Cardiac muscle cell (in vitro differentiated cells and primary cell): Measurements from ENCODE around the gene BAHCC1. TPM values are rescaled to one million over a fixed set of nuclear protein-coding genes. Genes with fewer than 3 reads are reported as not detected.
A peak's percentile ranks its signal among the peaks of the same experiment; 100 is the strongest.

Experiments
- DNase-seq, 2 donors: peaks; one replicate each; pipeline versions ENCODE4 v3.0.0 to v3.0.0-alpha.2; 2010 to 2017; ENCODE audit warnings: low read depth in 1 of 2, low spot score in 1 of 2
- H3K27ac ChIP-seq: fragments of 200-600 bp; sonication (generic); 2 replicates; pipeline ENCODE4 v1.5.1; 2016
- H3K27me3 ChIP-seq: fragments of 200-600 bp; sonication (generic); 2 replicates; pipeline ENCODE4 v1.6.0; 2016; ENCODE audit warnings: control low read depth
- H3K36me3 ChIP-seq: fragments of 200-600 bp; sonication (generic); 2 replicates; pipeline ENCODE4 v1.5.1; 2016; ENCODE audit warnings: control low read depth
- H3K4me1 ChIP-seq: fragments of 200-600 bp; sonication (generic); 2 replicates; pipeline ENCODE4 v1.8.1; 2017; ENCODE audit warnings: low read depth, mild to moderate bottlenecking, mixed run types
- H3K4me3 ChIP-seq: fragments of 200-600 bp; sonication (generic); 2 replicates; pipeline ENCODE4 v1.5.1; 2016; ENCODE audit warnings: mild to moderate bottlenecking
- H3K9me3 ChIP-seq: fragments of 200-600 bp; sonication (generic); 2 replicates; pipeline ENCODE4 v1.5.1; 2017; ENCODE audit warnings: low read depth, mild to moderate bottlenecking, control low read depth
- polyA plus RNA-seq: library from polyadenylated mRNA; unstranded; fragments of >200 nt; fragmentation: Nextera tagmentation; extraction: Ambion mirVana; gene quantifications from 2 replicates; pipeline ENCODE4 v1.2.1, GENCODE V29; 2016
- total RNA-seq: library from RNA; depleted of rRNA; stranded (reverse); fragments of >200 nt; gene quantifications from 2 replicates; pipeline ENCODE4 v1.2.3, GENCODE V29; 2016
- TF ChIP-seq, protein P1 (sequence below): IDR thresholded peaks from 2 replicates; pipeline ENCODE4 v1.5.1; 2012; ENCODE audit warnings: low read depth, mild to moderate bottlenecking, low read length

The BAHCC1 gene
- total and polyA plus RNA-seq, 2 experiments from 2014 or later = 20.3 to 47.3 TPM

DNA sequence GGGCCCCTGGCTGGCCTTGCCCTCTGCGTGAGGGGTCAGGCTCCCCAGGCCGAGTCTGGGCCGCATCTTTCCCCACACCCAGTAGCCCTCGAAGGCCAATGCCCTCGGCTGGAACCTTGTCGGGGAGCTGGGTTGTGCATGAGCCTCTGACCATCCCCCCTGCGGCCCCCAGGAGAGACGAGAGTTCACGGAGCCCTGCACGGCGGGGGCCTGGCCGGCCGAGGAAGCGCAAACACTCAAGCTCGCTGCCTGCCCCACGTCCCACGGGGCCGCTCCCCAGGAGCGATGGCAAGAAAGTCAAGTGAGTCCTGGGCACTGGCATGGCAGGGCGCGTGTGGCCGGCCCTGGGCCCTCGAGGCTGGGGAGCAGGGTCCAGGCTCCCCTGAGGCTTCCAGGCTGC, 57.3 kb downstream of the BAHCC1 start:
- Histone ChIP-seq H3K4me1 (peaks cover 17% of the 10 kb centered on the region), H3K36me3 (no peaks in the 10 kb centered on the region), H3K4me3 (no peak overlapping the region), H3K9me3 (no peaks in the 10 kb centered on the region), H3K27ac (no peak overlapping the region), H3K27me3 (no peaks in the 10 kb centered on the region)
- DNase-seq = no peak
- TF ChIP-seq, protein P1, sequence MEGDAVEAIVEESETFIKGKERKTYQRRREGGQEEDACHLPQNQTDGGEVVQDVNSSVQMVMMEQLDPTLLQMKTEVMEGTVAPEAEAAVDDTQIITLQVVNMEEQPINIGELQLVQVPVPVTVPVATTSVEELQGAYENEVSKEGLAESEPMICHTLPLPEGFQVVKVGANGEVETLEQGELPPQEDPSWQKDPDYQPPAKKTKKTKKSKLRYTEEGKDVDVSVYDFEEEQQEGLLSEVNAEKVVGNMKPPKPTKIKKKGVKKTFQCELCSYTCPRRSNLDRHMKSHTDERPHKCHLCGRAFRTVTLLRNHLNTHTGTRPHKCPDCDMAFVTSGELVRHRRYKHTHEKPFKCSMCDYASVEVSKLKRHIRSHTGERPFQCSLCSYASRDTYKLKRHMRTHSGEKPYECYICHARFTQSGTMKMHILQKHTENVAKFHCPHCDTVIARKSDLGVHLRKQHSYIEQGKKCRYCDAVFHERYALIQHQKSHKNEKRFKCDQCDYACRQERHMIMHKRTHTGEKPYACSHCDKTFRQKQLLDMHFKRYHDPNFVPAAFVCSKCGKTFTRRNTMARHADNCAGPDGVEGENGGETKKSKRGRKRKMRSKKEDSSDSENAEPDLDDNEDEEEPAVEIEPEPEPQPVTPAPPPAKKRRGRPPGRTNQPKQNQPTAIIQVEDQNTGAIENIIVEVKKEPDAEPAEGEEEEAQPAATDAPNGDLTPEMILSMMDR = no peak

DNA sequence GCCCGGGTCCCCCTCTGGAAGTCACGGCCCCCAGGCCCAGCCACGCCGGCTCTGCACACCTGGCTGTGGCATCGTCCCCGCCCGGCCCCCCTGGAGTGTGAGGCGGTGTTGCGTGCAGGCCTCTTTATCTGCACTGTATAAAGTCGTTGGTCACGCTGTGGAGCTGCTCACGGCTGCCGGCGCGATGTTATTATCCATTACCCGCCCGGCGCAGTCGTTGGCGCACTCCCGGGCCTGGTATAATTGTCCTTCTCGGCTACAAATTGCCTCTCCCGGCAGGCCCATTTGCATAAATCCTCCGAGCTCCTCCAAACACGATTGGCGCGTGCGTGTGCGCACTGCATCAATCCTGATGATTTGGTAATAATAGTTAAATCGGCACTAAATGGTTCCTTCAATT, 57.8 kb downstream of the BAHCC1 start:
- H3K36me3 ChIP-seq = no peaks in the 10 kb centered on the region
- no peaks in the 10 kb centered on the region for H3K27me3 ChIP-seq
- peaks cover 17% of the 10 kb centered on the region for H3K4me1 ChIP-seq
- no peak for DNase-seq
- H3K9me3 ChIP-seq = no peaks in the 10 kb centered on the region
- TF ChIP-seq, protein P1 = no peak
- no peak overlapping the region for H3K4me3 ChIP-seq
- H3K27ac ChIP-seq = no peak overlapping the region

DNA sequence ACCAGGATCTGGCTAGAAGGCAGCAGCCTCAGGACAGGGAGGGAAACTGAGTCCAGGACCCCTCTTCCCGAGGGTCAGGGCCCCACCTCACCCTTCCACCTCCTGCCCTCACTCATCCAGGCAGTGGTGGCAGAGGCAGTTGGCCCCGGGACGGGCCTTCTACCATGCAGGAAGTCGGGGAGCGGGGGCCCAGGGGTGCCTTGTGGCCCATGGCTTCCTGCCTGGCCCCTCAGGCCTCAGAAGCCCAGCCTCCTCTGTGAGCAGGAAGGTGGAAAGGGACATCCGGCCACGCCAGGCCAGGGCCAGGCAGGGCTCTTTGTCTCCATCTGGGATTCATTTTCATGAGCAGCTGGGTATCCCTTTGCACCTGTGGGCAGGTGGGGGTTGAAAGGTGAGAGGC, 58.5 kb downstream of the BAHCC1 start:
- TF ChIP-seq, protein P1 = no peak
- H3K36me3 ChIP-seq = no peaks in the 10 kb centered on the region

DNA sequence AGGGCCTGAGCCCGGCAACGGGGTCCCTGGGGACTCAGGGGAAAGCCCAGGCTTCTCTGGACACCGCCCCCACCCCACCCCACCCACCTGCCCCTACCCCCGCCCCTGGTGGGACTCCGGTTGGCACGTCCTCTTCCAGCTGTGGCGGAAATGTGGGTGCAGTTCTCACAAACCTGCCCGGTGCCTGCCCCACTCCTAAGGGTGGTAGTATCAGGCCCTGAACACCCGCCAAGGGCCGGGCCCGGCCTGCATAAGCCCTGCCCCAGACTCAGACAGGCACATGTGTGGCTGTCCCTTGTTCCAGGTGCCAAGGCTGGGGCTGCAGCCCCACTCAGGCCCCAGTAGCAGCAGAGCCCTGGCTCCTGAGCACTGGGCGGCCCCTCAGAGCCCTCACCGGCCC, 59.2 kb downstream of the BAHCC1 start:
- H3K4me3 ChIP-seq = no peak overlapping the region
- DNase-seq = no peak
- H3K27ac ChIP-seq = peak overlapping the region; percentile 90
- no peaks in the 10 kb centered on the region for H3K9me3 ChIP-seq
- peaks cover 17% of the 10 kb centered on the region for H3K4me1 ChIP-seq
- TF ChIP-seq, protein P1 = no peak
- H3K36me3 ChIP-seq = peaks cover 6% of the 10 kb centered on the region
- H3K27me3 ChIP-seq = no peaks in the 10 kb centered on the region

More for the DNA sequence above, 58.5 kb downstream of the BAHCC1 start:
- DNase-seq = no peak
- no peaks in the 10 kb centered on the region for H3K27me3 ChIP-seq
- no peaks in the 10 kb centered on the region for H3K9me3 ChIP-seq
- no peak overlapping the region for H3K27ac ChIP-seq
- H3K4me3 ChIP-seq = no peak overlapping the region
- peaks cover 17% of the 10 kb centered on the region for H3K4me1 ChIP-seq

DNA sequence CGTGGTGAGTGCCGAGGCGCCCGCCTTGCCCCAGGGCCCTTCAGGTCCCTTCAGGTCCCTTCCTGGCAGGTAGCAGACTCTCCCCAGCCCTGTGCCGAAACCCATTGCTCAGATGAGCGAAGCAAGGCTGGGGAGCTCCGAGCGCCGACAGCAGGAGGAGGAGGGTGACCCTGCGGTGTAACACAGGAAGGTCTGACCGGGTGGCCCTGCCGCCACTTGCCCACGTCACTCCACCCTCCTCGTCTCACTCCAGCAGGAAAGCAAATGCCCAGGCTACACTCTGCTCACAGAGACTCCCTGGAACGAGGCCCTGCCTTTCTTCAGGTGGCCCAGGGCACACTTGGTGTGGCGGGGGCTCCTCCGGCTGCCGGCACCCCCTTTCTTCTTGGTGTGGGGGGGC, 60.1 kb downstream of the BAHCC1 start:
- Histone ChIP-seq H3K27me3 (no peaks in the 10 kb centered on the region), H3K36me3 (peaks cover 8% of the 10 kb centered on the region), H3K4me3 (no peak overlapping the region), H3K4me1 (peaks cover 17% of the 10 kb centered on the region), H3K9me3 (no peaks in the 10 kb centered on the region), H3K27ac (peak overlapping the region; percentile 90)
- TF ChIP-seq, protein P1 = no peak
- DNase-seq = no peak

- Histone ChIP-seq H3K27me3 (no peaks in the 10 kb centered on the region), H3K4me1 (peaks cover 17% of the 10 kb centered on the region), H3K27ac (peak overlapping the region; percentile 90), H3K36me3 (peaks cover 11% of the 10 kb centered on the region), H3K9me3 (no peaks in the 10 kb centered on the region), H3K4me3 (no peak overlapping the region)
- DNase-seq = no peak
- TF ChIP-seq, protein P1 = no peak
Measured at GRCh38 chr17:81456091-81456490, 60.8 kb downstream of the BAHCC1 start.
